Neural progenitor cell (in vitro differentiated cells): ENCODE measurements around the gene CRISPLD2.

Source experiments
- EZH2 ChIP-seq: fragments of 200-600 bp; sonication (generic); IDR thresholded peaks from 2 replicates; pipeline ENCODE4 v1.6.1; 2017; ENCODE audit warnings: antibody characterized with exemption, mild to moderate bottlenecking, moderate library complexity
- TF ChIP-seq, protein P1 (sequence below): fragments of 200-600 bp; sonication (generic); IDR thresholded peaks from 2 replicates; pipeline ENCODE4 v1.5.1; 2017; ENCODE audit warnings: antibody characterized with exemption, mild to moderate bottlenecking

DNA sequence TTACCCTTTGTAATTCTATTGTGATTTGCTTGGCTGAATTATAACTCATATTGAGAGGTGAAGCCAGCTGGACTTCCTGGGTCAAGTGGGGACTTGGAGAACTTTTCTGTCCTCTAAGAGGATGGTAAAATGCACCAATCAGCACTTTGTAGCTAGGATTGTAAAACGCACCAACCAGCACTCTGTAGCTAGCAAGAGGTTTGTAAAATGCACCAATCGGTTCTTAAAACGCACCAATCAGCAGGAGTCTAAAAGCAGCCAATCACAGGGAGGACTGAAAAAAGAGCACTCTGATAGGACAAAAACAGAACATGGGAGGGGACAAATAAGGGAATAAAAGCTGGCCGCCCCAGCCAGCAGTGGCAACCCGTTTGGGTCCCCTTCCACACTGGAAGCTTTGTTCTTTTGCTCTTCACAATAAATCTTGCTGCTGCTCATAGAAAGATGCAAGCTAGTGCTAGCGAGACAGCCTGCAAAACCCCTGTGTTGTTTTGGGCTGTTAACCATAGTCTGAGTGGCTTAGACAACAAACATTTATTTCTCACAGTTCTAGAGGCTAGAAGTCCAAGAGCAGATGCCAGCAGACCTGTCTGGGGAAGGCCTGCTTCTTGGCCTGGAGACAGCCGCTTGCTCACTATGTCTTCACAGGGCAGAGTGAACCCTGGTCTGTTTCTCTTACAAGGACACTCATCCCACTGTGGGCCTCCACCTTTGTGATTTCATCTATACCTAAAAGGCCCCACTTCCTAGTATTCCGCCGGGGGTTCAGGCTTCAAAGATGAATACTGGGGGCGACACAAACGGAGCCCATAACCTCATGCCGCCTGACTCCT is 39.0 kb upstream of the CRISPLD2 start:
- TF ChIP-seq, protein P1, sequence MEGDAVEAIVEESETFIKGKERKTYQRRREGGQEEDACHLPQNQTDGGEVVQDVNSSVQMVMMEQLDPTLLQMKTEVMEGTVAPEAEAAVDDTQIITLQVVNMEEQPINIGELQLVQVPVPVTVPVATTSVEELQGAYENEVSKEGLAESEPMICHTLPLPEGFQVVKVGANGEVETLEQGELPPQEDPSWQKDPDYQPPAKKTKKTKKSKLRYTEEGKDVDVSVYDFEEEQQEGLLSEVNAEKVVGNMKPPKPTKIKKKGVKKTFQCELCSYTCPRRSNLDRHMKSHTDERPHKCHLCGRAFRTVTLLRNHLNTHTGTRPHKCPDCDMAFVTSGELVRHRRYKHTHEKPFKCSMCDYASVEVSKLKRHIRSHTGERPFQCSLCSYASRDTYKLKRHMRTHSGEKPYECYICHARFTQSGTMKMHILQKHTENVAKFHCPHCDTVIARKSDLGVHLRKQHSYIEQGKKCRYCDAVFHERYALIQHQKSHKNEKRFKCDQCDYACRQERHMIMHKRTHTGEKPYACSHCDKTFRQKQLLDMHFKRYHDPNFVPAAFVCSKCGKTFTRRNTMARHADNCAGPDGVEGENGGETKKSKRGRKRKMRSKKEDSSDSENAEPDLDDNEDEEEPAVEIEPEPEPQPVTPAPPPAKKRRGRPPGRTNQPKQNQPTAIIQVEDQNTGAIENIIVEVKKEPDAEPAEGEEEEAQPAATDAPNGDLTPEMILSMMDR: no peak
- TF ChIP-seq EZH2: no peak
